ENCODE results near the gene ZNF750.

- TF ChIP-seq, protein P1, sequence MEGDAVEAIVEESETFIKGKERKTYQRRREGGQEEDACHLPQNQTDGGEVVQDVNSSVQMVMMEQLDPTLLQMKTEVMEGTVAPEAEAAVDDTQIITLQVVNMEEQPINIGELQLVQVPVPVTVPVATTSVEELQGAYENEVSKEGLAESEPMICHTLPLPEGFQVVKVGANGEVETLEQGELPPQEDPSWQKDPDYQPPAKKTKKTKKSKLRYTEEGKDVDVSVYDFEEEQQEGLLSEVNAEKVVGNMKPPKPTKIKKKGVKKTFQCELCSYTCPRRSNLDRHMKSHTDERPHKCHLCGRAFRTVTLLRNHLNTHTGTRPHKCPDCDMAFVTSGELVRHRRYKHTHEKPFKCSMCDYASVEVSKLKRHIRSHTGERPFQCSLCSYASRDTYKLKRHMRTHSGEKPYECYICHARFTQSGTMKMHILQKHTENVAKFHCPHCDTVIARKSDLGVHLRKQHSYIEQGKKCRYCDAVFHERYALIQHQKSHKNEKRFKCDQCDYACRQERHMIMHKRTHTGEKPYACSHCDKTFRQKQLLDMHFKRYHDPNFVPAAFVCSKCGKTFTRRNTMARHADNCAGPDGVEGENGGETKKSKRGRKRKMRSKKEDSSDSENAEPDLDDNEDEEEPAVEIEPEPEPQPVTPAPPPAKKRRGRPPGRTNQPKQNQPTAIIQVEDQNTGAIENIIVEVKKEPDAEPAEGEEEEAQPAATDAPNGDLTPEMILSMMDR (IDR thresholded peaks at IDR 0.05), result no peak
- no peak for TF ChIP-seq EP300 (IDR thresholded peaks at IDR 0.05; ENCODE audit: low read depth)
These were observed 27.2 kb downstream of the ZNF750 start for GRCh38 chr17:82812601-82813000.

Measured in transverse colon (tissue), 3 donors.